HepG2 (cell line): Measurements from ENCODE around the gene PPP4C. TPM values are rescaled to one million over a fixed set of nuclear protein-coding genes. Genes with fewer than 3 reads are reported as not detected.
A peak's percentile ranks its signal among the peaks of the same experiment; 100 is the strongest.

Experiments
- ATAC-seq: fragments of 200-7000 bp; cut with Tn5 transposase; 3 replicates; pipeline ENCODE4 v1.9.1; 2020; ENCODE audit warnings: mild to moderate bottlenecking, moderate library complexity
- BruUV-seq: library from RNA; stranded (reverse); fragments of 400-500 nt; replicated peaks from 2 replicates; lab custom pipeline; 2021; lab: Mats Ljungman, UMichigan
- CTCF ChIA-PET: fragments of 300-600 bp; formaldehyde crosslinking; extraction: SDS; loops from one replicate; lab custom pipeline; 2021; ENCODE audit warnings: low total read pairs, inconsistent platforms, low intra/inter-chr PET ratio; lab: Yijun Ruan, JAX
- POLR2A ChIA-PET: fragments of 350-600 bp; sonication (Branson Sonifier 250); formaldehyde crosslinking; loops from one replicate; lab custom pipeline; 2020; ENCODE audit warnings: antibody characterized with exemption, inconsistent platforms; lab: Yijun Ruan, JAX
- DNase-seq: peaks from one replicate; pipeline ENCODE4 v3.0.0-alpha.2; 2015; ENCODE audit warnings: low spot score
- FAIRE-seq: peaks from 3 replicates; lab custom pipeline; 2011; peaks lifted over from hg19 to GRCh38; lab: Jason Lieb, UNC
- H2AFZ ChIP-seq: one replicate; pipeline ENCODE4 v1.6.1; 2011; ENCODE audit warnings: low read length, inconsistent platforms
- H3K27ac ChIP-seq: fragments of 300-600 bp; 3 replicates; pipeline ENCODE4 v1.8.0; 2011; ENCODE audit warnings: mixed run types, mild to moderate bottlenecking, mixed read lengths, low read length, inconsistent platforms; ENCODE audit not compliant: insufficient read depth; ENCODE audit errors: extremely low read length
- H3K27me3 ChIP-seq, 2 experiments: fragments of 200-600 bp in 1 of 2; 2 replicates in 1 of 2; 3 replicates in 1 of 2; pipeline versions ENCODE4 v1.6.0 to v1.8.0; 2011; ENCODE audit warnings: low read length in 2 of 2, mild to moderate bottlenecking in 2 of 2, moderate library complexity in 2 of 2, inconsistent platforms in 1 of 2; ENCODE audit not compliant: insufficient read depth in 2 of 2, control insufficient read depth in 1 of 2
- H3K36me3 ChIP-seq, 2 experiments: fragments of 200-600 bp in 1 of 2; replicated peaks in 1 of 2; 2 replicates in 1 of 2; 3 replicates in 1 of 2; pipeline versions ENCODE4 v1.5.1 to v1.8.0; 2011; ENCODE audit warnings: low read length in 2 of 2, inconsistent platforms in 1 of 2; ENCODE audit not compliant: insufficient read depth in 2 of 2, control insufficient read depth in 1 of 2
- H3K4me1 ChIP-seq: 2 replicates; pipeline ENCODE4 v1.5.1; 2012; ENCODE audit warnings: low read length, inconsistent platforms; ENCODE audit not compliant: insufficient read depth
- H3K4me2 ChIP-seq: 2 replicates; pipeline ENCODE4 v1.6.0; 2011; ENCODE audit warnings: low read depth, low read length, inconsistent platforms
- H3K4me3 ChIP-seq, 3 experiments: fragments of 200-600 bp in 1 of 3; sonication (generic), shearing (Covaris generic) in 1 of 3; replicated peaks in 1 of 3; 2 replicates each; pipeline ENCODE4 v1.5.1; 2011 to 2016; ENCODE audit warnings: low read length in 3 of 3, inconsistent platforms in 2 of 3, low read depth in 2 of 3, mild to moderate bottlenecking in 2 of 3, control low read depth in 1 of 3, mixed read lengths in 1 of 3; ENCODE audit not compliant: insufficient read depth in 1 of 3
- H3K79me2 ChIP-seq: one replicate; pipeline ENCODE4 v1.6.1; 2011; ENCODE audit warnings: low read length, inconsistent platforms; ENCODE audit not compliant: insufficient read depth
- H3K9ac ChIP-seq: 2 replicates; pipeline ENCODE4 v1.6.0; 2011; ENCODE audit warnings: mild to moderate bottlenecking, low read depth, low read length, inconsistent platforms; ENCODE audit not compliant: insufficient read depth
- H3K9me3 ChIP-seq: 2 replicates; pipeline ENCODE4 v1.5.1; 2012; ENCODE audit warnings: mild to moderate bottlenecking, low read length
- H4K20me1 ChIP-seq: 2 replicates; pipeline ENCODE4 v1.6.0; 2011; ENCODE audit warnings: inconsistent platforms, mild to moderate bottlenecking, low read length, moderate library complexity; ENCODE audit not compliant: insufficient read depth
- CREM ChIP-seq, 2 experiments: sonication (generic) in 1 of 2; formaldehyde crosslinking in 1 of 2; IDR thresholded peaks; 2 replicates each; pipeline versions ENCODE4 v1.4.0 to v1.6.1; 2016 to 2020; ENCODE audit warnings: antibody characterized with exemption in 1 of 2, mild to moderate bottlenecking in 1 of 2, missing genetic modification reagents in 1 of 2
- EEA1 ChIP-seq: sonication (generic); formaldehyde crosslinking; IDR thresholded peaks from 2 replicates; pipeline ENCODE4 v1.5.1; 2020; ENCODE audit warnings: mild to moderate bottlenecking, missing genetic modification reagents, borderline replicate concordance
- NFE2 ChIP-seq: sonication (generic); formaldehyde crosslinking; IDR thresholded peaks from 2 replicates; pipeline ENCODE4 v1.4.0; 2020; ENCODE audit warnings: missing genetic modification reagents
- TEAD2 ChIP-seq: sonication (generic); formaldehyde crosslinking; IDR thresholded peaks from 2 replicates; pipeline ENCODE4 v1.9.0; 2021; ENCODE audit warnings: missing genetic modification reagents
- ZFP37 ChIP-seq: sonication (generic); formaldehyde crosslinking; IDR thresholded peaks from 2 replicates; pipeline ENCODE4 v1.4.0; 2020; ENCODE audit warnings: missing genetic modification reagents, borderline replicate concordance
- ZMAT3 ChIP-seq: sonication (generic); formaldehyde crosslinking; conservative IDR thresholded peaks from 2 replicates; pipeline ENCODE4 v1.7.0; 2021; ENCODE audit warnings: missing genetic modification reagents
- ZNF749 ChIP-seq: sonication (generic); formaldehyde crosslinking; IDR thresholded peaks from 2 replicates; pipeline ENCODE4 v1.8.0; 2022; ENCODE audit warnings: mild to moderate bottlenecking, missing genetic modification reagents, moderate library complexity, borderline replicate concordance
- ZNF83 ChIP-seq: sonication (generic); formaldehyde crosslinking; IDR thresholded peaks from 2 replicates; pipeline ENCODE4 v1.4.0; 2020; ENCODE audit warnings: missing genetic modification reagents, mild to moderate bottlenecking, borderline replicate concordance
- WGBS: methylation state at CpG from one replicate; pipeline ENCODE4 v1.1.6; 2017; ENCODE audit warnings: low lambda C conversion rate; 5-methylcytosine and 5-hydroxymethylcytosine counted together
- in situ Hi-C: cut with HindIII; loops from 2 replicates; pipeline ENCODE4 v1.10.0; 2017; ENCODE audit warnings: low pct_unique_long_range_greater_than_20kb; ENCODE audit not compliant: extremely low pct_ligation_motif_present
- intact Hi-C: fragments of 100-400 bp; cut with micrococcal nuclease; formaldehyde crosslinking; loops from one replicate; pipeline ENCODE4 v1.10.0; 2022; ENCODE audit not compliant: unreplicated experiment
- polyA plus RNA-seq, 8 experiments: library from polyadenylated mRNA; depleted of rRNA in 3 of 8; stranded (reverse) in 7 of 8; unstranded in 1 of 8; fragments of >200 nt; fragmentation: Illumina TruSeq in 4 of 8; extraction: Trizol in 4 of 8; gene quantifications; 2 replicates each; pipeline versions ENCODE4 v1.2.1 to v1.2.3, GENCODE V29; 2011 to 2016; ENCODE audit warnings: low read depth in 4 of 8, missing spikeins in 1 of 8, mixed read lengths in 1 of 8; ENCODE audit not compliant: insufficient read depth in 1 of 8
- total RNA-seq, 5 experiments: library from RNA; depleted of rRNA; stranded (reverse); fragments of >200 nt; fragmentation: Illumina TruSeq; extraction: Trizol; gene quantifications; 2 replicates each; pipeline ENCODE4 v1.2.3, GENCODE V29; 2016; ENCODE audit warnings: low read depth in 1 of 5
- TF ChIP-seq, protein P1 (sequence below): sonication (generic); formaldehyde crosslinking; IDR thresholded peaks from 2 replicates; pipeline ENCODE4 v1.8.1; 2023; ENCODE audit warnings: mild to moderate bottlenecking, missing genetic modification reagents
- TF ChIP-seq, protein P2 (sequence below): sonication (generic); formaldehyde crosslinking; IDR thresholded peaks from 2 replicates; pipeline ENCODE4 v1.4.0; 2020; ENCODE audit warnings: low read depth, mild to moderate bottlenecking, missing genetic modification reagents
- TF ChIP-seq, protein P3 (sequence below): sonication (generic); formaldehyde crosslinking; IDR thresholded peaks from 2 replicates; pipeline ENCODE4 v1.9.0; 2022; ENCODE audit warnings: missing genetic modification reagents, mild to moderate bottlenecking, borderline replicate concordance
- TF ChIP-seq, protein P4 (sequence below): sonication (generic); formaldehyde crosslinking; IDR thresholded peaks from 2 replicates; pipeline ENCODE4 v1.4.0; 2020; ENCODE audit warnings: mild to moderate bottlenecking, missing genetic modification reagents

PPP4C gene
- total and polyA plus RNA-seq, 2 of the 13 experiments (the other 11 are each of a cell fraction or from before 2014, with no cell fraction given), result 176 to 220 TPM

DNA sequence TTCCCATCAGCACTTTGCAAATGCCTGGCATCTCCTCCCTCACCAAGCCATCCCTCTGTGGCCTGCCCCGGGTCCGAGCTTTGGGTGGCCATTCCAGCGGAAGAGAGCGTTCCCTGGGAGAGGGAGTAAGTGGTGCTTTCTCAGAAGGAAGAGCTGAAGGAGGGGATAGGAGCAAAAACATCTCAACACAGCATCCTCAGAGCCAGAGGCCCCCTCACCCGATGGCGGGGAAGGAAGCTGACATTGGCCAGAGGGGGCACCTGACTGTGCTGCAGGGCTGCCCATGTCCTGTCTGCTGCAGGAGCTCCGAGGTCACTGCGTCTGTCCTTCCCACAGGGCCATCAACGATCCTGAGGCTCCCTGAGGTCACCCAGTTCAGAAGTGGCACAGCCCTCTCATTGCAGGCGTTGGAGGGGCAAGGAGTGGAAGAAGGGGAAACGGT, 44.3 kb upstream of the PPP4C start:
- BruUV-seq, result no TSS peak

More for the DNA sequence above, 44.3 kb upstream of the PPP4C start:
- no peak overlapping the region for H3K9ac ChIP-seq
- ChIA-PET POLR2A (interaction anchor here (1.0 to 1.7 kb wide), 7 partner anchors 21 to 386 kb away, joined by 3 to 6 read pairs (median 3); partner anchors contain the start of genes ALDOA, DOC2A, INO80E and KCTD13), CTCF (interaction anchor here (1.1 to 2.7 kb wide), 3 partner anchors 21 to 331 kb away, joined by 4 to 11 read pairs (median 5); a partner anchor contains a TSS)
- in situ Hi-C loops (loop anchor here (10.0 kb wide), 1 partner anchor 337 kb away; no protein-coding TSS in a partner anchor), intact Hi-C loops (loop anchor here (5.0 kb wide), 1 partner anchor 329 kb away; no protein-coding TSS in a partner anchor)
- no peak overlapping the region for H3K27ac ChIP-seq
- H3K9me3 ChIP-seq, result no peaks in the 10 kb centered on the region
- 33% methylated on average over 11 of the region's 11 CpGs for WGBS
- ATAC-seq, result peak; percentile 6; the same call in 2 of the 3 replicates
- H3K4me3 ChIP-seq, result peak overlapping the region in 1 of 3 experiments; percentile 18; a peak in 1 of 6 replicates
- FAIRE-seq, result no peak
- no peak overlapping the region for H2AFZ ChIP-seq
- H3K4me2 ChIP-seq, result peak overlapping the region; percentile 33; the same call in 1 of the 2 replicates
- DNase-seq, result no peak
- TF ChIP-seq, protein P1, sequence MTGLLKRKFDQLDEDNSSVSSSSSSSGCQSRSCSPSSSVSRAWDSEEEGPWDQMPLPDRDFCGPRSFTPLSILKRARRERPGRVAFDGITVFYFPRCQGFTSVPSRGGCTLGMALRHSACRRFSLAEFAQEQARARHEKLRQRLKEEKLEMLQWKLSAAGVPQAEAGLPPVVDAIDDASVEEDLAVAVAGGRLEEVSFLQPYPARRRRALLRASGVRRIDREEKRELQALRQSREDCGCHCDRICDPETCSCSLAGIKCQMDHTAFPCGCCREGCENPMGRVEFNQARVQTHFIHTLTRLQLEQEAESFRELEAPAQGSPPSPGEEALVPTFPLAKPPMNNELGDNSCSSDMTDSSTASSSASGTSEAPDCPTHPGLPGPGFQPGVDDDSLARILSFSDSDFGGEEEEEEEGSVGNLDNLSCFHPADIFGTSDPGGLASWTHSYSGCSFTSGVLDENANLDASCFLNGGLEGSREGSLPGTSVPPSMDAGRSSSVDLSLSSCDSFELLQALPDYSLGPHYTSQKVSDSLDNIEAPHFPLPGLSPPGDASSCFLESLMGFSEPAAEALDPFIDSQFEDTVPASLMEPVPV (CRISPR knock-in tag), result 0 out of 2 replicates have a peak, but pooled peaks have one; percentile 16
- TF ChIP-seq, protein P2, sequence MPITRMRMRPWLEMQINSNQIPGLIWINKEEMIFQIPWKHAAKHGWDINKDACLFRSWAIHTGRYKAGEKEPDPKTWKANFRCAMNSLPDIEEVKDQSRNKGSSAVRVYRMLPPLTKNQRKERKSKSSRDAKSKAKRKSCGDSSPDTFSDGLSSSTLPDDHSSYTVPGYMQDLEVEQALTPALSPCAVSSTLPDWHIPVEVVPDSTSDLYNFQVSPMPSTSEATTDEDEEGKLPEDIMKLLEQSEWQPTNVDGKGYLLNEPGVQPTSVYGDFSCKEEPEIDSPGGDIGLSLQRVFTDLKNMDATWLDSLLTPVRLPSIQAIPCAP (CRISPR knock-in tag), result no peak
- TF ChIP-seq, protein P3, sequence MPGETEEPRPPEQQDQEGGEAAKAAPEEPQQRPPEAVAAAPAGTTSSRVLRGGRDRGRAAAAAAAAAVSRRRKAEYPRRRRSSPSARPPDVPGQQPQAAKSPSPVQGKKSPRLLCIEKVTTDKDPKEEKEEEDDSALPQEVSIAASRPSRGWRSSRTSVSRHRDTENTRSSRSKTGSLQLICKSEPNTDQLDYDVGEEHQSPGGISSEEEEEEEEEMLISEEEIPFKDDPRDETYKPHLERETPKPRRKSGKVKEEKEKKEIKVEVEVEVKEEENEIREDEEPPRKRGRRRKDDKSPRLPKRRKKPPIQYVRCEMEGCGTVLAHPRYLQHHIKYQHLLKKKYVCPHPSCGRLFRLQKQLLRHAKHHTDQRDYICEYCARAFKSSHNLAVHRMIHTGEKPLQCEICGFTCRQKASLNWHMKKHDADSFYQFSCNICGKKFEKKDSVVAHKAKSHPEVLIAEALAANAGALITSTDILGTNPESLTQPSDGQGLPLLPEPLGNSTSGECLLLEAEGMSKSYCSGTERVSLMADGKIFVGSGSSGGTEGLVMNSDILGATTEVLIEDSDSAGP (CRISPR knock-in tag), result peak; percentile 36; the same call in 1 of the 2 replicates
- TF ChIP-seq ZNF83 (CRISPR knock-in tag) (no peak), CREM (IDR thresholded peaks at IDR 0.05) (no peak), CREM (CRISPR knock-in tag; IDR thresholded peaks at IDR 0.05) (no peak), TEAD2 (CRISPR knock-in tag) (no peak), EEA1 (CRISPR knock-in tag) (no peak), ZNF749 (CRISPR knock-in tag) (no peak), ZMAT3 (no peak), ZFP37 (CRISPR knock-in tag) (no peak), NFE2 (CRISPR knock-in tag) (no peak)
- TF ChIP-seq, protein P4, sequence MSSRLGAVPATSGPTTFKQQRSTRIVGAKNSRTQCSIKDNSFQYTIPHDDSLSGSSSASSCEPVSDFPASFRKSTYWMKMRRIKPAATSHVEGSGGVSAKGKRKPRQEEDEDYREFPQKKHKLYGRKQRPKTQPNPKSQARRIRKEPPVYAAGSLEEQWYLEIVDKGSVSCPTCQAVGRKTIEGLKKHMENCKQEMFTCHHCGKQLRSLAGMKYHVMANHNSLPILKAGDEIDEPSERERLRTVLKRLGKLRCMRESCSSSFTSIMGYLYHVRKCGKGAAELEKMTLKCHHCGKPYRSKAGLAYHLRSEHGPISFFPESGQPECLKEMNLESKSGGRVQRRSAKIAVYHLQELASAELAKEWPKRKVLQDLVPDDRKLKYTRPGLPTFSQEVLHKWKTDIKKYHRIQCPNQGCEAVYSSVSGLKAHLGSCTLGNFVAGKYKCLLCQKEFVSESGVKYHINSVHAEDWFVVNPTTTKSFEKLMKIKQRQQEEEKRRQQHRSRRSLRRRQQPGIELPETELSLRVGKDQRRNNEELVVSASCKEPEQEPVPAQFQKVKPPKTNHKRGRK, result no peak
- H3K36me3 ChIP-seq, result no peaks in the 10 kb centered on the region
- peaks cover 23% of the 10 kb centered on the region for H3K4me1 ChIP-seq
- H3K79me2 ChIP-seq, result no peaks in the 10 kb centered on the region
- peaks cover 16 to 59% of the 10 kb centered on the region in 2 experiments for H3K27me3 ChIP-seq
- no peaks in the 10 kb centered on the region; the same call in 1 of the 2 replicates for H4K20me1 ChIP-seq
